K562 (cell line): ENCODE data around the gene MIDN. TPM values are rescaled to one million over a fixed set of nuclear protein-coding genes. Genes with fewer than 3 reads are reported as not detected.

Experiments used
- C11orf30 ChIP-seq: fragments of 450-650 bp; IDR thresholded peaks from 2 replicates; pipeline ENCODE4 v1.6.1; 2016; ENCODE audit warnings: low read depth, mild to moderate bottlenecking
- CBFA2T2 ChIP-seq: fragments of 450-650 bp; conservative IDR thresholded peaks from 2 replicates; pipeline ENCODE4 v1.6.1; 2017; ENCODE audit warnings: mild to moderate bottlenecking
- CC2D1A ChIP-seq: fragments of 450-650 bp; IDR thresholded peaks from 2 replicates; pipeline ENCODE4 v1.6.1; 2017; ENCODE audit warnings: mild to moderate bottlenecking
- HNRNPH1 ChIP-seq: fragments of 200-400 bp; formaldehyde crosslinking; optimal IDR thresholded peaks from 2 replicates; pipeline ENCODE3; 2017; ENCODE audit warnings: low read depth, mild to moderate bottlenecking, low read length, moderate library complexity
- MED1 ChIP-seq: sonication (generic); formaldehyde crosslinking; IDR thresholded peaks from 2 replicates; pipeline ENCODE4 v1.8.1; 2023; ENCODE audit warnings: missing genetic modification reagents, borderline replicate concordance
- PHB2 ChIP-seq: fragments of 450-650 bp; IDR thresholded peaks from 2 replicates; pipeline ENCODE4 v1.6.1; 2017; ENCODE audit warnings: low read depth
- POLR2AphosphoS5 ChIP-seq: IDR thresholded peaks from 2 replicates; pipeline ENCODE4 v1.6.1; 2011; ENCODE audit warnings: mild to moderate bottlenecking, low read depth, low read length, moderate library complexity; ENCODE audit not compliant: control insufficient read depth, insufficient read depth
- POLR3A ChIP-seq: IDR thresholded peaks from 2 replicates; pipeline ENCODE4 v1.6.1; 2011; ENCODE audit warnings: borderline replicate concordance, mild to moderate bottlenecking, moderate library complexity; ENCODE audit not compliant: insufficient read length, insufficient read depth; ENCODE audit errors: extremely low read depth
- SP1 ChIP-seq: sonication (generic); formaldehyde crosslinking; IDR thresholded peaks from 2 replicates; pipeline ENCODE4 v1.8.1; 2022; ENCODE audit warnings: mild to moderate bottlenecking, missing genetic modification reagents
- ZNF12 ChIP-seq: sonication (generic); formaldehyde crosslinking; IDR thresholded peaks from 2 replicates; pipeline ENCODE4 v1.4.0; 2020; ENCODE audit warnings: mild to moderate bottlenecking, missing genetic modification reagents
- polyA plus RNA-seq, 8 experiments: library from polyadenylated mRNA; depleted of rRNA in 4 of 8; stranded (reverse) in 5 of 8; unstranded in 3 of 8; fragments of >200 nt; fragmentation: Nextera tagmentation in 2 of 8; fragmentation: Illumina TruSeq in 1 of 8; extraction: Ambion mirVana in 2 of 8; extraction: Trizol in 1 of 8; gene quantifications; 2 replicates each; pipeline versions ENCODE4 v1.2.1 to v1.2.3, GENCODE V29; 2011 to 2014; ENCODE audit warnings: inconsistent platforms in 1 of 8, missing spikeins in 1 of 8
- total RNA-seq, 7 experiments: library from RNA; depleted of rRNA in 6 of 7; stranded (reverse); fragments of >200 nt in 6 of 7; fragmentation: Illumina TruSeq in 2 of 7; extraction: Trizol in 2 of 7; gene quantifications; 2 replicates each; pipeline versions ENCODE4 v1.2.1 to v1.2.3, GENCODE V29; 2011 to 2021; ENCODE audit warnings: low replicate concordance in 1 of 7
- TF ChIP-seq, protein P1 (sequence below): fragments of 250-450 bp; sonication (Bioruptor Pico); IDR thresholded peaks from 2 replicates; pipeline ENCODE4 v1.5.0; 2021; ENCODE audit warnings: mild to moderate bottlenecking, borderline replicate concordance
- TF ChIP-seq, protein P2 (sequence below): fragments of 450-650 bp; IDR thresholded peaks from 2 replicates; pipeline ENCODE4 v1.6.1; 2016; ENCODE audit warnings: low read depth
- TF ChIP-seq, protein P3 (sequence below): fragments of 450-650 bp; IDR thresholded peaks from 2 replicates; pipeline ENCODE4 v1.6.1; 2017; ENCODE audit warnings: antibody characterized with exemption

Gene MIDN
- total and polyA plus RNA-seq, 9 of the 15 experiments (the other 6 are each of a cell fraction or from before 2014, with no cell fraction given) = 0.17 to 120 (median 10.1) TPM

DNA sequence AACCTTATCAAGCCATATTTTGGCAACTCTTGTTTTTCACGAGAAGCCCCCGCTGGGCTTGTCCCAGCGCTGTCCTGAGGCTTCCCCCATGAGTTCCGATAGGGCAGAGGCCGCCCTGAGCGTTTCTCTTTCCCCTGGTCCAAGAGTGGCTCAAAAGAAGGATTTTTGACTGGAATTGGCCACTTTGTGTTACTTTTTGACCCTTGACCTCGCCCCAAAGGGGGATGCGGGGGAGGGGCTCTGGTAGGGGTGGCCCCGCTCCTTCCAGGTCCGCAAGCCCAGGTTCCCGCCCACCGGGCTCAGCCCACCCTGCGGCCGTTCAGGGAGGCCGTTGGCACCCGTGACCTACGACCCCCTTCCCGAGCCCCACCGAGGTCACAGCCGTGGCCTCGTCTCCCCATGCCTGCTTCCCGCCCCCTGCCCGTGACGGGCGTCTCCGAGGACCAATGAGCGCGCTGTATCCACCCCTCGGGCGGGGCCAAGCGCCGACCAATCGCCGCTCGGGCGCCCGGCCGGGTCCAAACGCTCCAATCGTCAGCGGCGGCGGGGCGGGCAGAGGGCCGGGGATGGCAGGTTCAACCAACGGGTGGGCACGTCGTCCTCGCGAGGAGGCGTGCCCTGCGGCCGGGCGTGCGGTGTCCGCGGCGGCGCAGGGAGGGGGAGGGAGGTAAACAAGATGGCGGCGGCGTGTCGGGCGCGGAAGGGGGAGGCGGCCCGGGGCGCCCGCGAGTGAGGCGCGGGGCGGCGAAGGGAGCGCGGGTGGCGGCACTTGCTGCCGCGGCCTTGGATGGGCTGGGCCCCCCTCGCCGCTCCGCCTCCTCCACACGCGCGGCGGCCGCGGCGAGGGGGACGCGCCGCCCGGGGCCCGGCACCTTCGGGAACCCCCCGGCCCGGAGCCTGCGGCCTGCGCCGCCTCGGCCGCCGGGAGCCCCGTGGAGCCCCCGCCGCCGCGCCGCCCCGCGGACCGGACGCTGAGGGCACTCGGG lies 43.0 kb upstream of the MIDN start, which contains the start of gene STK11 (continued):
- peak; percentile 69 for TF ChIP-seq POLR2AphosphoS5
- no peak for TF ChIP-seq ZNF12 (CRISPR knock-in tag)
- TF ChIP-seq, protein P1, sequence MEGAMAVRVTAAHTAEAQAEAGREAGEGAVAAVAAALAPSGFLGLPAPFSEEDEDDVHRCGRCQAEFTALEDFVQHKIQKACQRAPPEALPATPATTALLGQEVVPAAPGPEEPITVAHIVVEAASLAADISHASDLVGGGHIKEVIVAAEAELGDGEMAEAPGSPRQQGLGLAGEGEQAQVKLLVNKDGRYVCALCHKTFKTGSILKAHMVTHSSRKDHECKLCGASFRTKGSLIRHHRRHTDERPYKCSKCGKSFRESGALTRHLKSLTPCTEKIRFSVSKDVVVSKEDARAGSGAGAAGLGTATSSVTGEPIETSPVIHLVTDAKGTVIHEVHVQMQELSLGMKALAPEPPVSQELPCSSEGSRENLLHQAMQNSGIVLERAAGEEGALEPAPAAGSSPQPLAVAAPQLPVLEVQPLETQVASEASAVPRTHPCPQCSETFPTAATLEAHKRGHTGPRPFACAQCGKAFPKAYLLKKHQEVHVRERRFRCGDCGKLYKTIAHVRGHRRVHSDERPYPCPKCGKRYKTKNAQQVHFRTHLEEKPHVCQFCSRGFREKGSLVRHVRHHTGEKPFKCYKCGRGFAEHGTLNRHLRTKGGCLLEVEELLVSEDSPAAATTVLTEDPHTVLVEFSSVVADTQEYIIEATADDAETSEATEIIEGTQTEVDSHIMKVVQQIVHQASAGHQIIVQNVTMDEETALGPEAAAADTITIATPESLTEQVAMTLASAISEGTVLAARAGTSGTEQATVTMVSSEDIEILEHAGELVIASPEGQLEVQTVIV (CRISPR knock-in tag) = no peak
- no peak for TF ChIP-seq POLR3A
- no peak for TF ChIP-seq MED1
- peak; percentile 94 for TF ChIP-seq SP1 (CRISPR knock-in tag)
- TF ChIP-seq, protein P2, sequence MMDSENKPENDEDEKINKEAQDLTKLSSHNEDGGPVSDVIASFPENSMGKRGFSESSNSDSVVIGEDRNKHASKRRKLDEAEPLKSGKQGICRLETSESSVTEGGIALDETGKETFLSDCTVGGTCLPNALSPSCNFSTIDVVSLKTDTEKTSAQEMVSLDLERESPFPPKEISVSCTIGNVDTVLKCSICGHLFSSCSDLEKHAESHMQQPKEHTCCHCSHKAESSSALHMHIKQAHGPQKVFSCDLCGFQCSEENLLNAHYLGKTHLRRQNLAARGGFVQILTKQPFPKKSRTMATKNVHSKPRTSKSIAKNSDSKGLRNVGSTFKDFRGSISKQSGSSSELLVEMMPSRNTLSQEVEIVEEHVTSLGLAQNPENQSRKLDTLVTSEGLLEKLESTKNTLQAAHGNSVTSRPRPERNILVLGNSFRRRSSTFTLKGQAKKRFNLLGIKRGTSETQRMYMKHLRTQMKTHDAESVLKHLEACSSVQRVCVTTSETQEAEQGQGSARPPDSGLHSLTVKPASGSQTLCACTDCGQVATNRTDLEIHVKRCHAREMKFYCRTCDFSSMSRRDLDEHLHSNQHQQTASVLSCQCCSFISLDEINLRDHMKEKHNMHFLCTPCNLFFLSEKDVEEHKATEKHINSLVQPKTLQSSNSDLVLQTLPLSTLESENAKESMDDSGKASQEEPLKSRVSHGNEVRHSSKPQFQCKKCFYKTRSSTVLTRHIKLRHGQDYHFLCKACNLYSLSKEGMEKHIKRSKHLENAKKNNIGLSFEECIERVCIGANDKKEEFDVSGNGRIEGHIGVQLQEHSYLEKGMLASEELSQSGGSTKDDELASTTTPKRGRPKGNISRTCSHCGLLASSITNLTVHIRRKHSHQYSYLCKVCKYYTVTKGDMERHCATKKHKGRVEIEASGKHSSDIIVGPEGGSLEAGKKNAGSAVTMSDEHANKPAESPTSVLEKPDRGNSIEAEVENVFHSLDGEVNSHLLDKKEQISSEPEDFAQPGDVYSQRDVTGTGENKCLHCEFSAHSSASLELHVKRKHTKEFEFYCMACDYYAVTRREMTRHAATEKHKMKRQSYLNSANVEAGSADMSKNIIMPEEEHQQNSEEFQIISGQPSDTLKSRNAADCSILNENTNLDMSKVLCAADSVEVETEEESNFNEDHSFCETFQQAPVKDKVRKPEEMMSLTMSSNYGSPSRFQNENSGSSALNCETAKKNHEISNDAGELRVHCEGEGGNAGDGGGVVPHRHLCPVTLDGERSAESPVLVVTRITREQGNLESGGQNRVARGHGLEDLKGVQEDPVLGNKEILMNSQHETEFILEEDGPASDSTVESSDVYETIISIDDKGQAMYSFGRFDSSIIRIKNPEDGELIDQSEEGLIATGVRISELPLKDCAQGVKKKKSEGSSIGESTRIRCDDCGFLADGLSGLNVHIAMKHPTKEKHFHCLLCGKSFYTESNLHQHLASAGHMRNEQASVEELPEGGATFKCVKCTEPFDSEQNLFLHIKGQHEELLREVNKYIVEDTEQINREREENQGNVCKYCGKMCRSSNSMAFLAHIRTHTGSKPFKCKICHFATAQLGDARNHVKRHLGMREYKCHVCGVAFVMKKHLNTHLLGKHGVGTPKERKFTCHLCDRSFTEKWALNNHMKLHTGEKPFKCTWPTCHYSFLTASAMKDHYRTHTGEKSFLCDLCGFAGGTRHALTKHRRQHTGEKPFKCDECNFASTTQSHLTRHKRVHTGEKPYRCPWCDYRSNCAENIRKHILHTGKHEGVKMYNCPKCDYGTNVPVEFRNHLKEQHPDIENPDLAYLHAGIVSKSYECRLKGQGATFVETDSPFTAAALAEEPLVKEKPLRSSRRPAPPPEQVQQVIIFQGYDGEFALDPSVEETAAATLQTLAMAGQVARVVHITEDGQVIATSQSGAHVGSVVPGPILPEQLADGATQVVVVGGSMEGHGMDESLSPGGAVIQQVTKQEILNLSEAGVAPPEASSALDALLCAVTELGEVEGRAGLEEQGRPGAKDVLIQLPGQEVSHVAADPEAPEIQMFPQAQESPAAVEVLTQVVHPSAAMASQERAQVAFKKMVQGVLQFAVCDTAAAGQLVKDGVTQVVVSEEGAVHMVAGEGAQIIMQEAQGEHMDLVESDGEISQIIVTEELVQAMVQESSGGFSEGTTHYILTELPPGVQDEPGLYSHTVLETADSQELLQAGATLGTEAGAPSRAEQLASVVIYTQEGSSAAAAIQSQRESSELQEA = no peak
- TF ChIP-seq PHB2 = no peak
- no peak for TF ChIP-seq CBFA2T2
- no peak for TF ChIP-seq C11orf30
- TF ChIP-seq, protein P3, sequence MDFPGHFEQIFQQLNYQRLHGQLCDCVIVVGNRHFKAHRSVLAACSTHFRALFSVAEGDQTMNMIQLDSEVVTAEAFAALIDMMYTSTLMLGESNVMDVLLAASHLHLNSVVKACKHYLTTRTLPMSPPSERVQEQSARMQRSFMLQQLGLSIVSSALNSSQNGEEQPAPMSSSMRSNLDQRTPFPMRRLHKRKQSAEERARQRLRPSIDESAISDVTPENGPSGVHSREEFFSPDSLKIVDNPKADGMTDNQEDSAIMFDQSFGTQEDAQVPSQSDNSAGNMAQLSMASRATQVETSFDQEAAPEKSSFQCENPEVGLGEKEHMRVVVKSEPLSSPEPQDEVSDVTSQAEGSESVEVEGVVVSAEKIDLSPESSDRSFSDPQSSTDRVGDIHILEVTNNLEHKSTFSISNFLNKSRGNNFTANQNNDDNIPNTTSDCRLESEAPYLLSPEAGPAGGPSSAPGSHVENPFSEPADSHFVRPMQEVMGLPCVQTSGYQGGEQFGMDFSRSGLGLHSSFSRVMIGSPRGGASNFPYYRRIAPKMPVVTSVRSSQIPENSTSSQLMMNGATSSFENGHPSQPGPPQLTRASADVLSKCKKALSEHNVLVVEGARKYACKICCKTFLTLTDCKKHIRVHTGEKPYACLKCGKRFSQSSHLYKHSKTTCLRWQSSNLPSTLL = no peak
- no peak for TF ChIP-seq HNRNPH1
- TF ChIP-seq CC2D1A = no peak
